A549 (cell line): ENCODE measurements around the gene CDCP1. TPM values are rescaled to one million over a fixed set of nuclear protein-coding genes. Genes with fewer than 3 reads are reported as not detected.

Source experiments
- ATAC-seq, 2 experiments: fragments of 200-7000 bp in 1 of 2; fragments of >200 bp in 1 of 2; cut with Nextera tagmentation in 1 of 2; cut with Tn5 transposase in 1 of 2; 3 replicates each; pipeline versions ENCODE4 v1.8.0 to v1.9.1; 2018 to 2020; ENCODE audit warnings: mild to moderate bottlenecking in 1 of 2, moderate library complexity in 1 of 2
- CTCF ChIA-PET: fragments of 300-600 bp; sonication (Branson Sonifier 250); formaldehyde crosslinking; extraction: SDS; loops from one replicate; lab custom pipeline; 2021; ENCODE audit warnings: antibody characterized with exemption, inconsistent platforms; lab: Yijun Ruan, JAX
- POLR2A ChIA-PET: fragments of 350-600 bp; formaldehyde crosslinking; extraction: SDS; loops from one replicate; lab custom pipeline; 2021; ENCODE audit warnings: antibody characterized with exemption, inconsistent platforms; lab: Yijun Ruan, JAX
- DNase-seq, 2 experiments: peaks; one replicate each; pipeline versions ENCODE4 v3.0.0 to v3.0.0-alpha.2; 2011 to 2016; ENCODE audit warnings: low read depth in 1 of 2, low spot score in 1 of 2
- FAIRE-seq: peaks from 2 replicates; lab custom pipeline; 2011; peaks lifted over from hg19 to GRCh38; lab: Jason Lieb, UNC
- H3K27ac ChIP-seq, 2 experiments: fragments of >200 bp; sonication (Bioruptor Twin); formaldehyde crosslinking; 3 replicates each; pipeline ENCODE4 v1.5.1; 2016 to 2017
- H3K4me1 ChIP-seq: fragments of >200 bp; sonication (Bioruptor Twin); formaldehyde crosslinking; 3 replicates; pipeline ENCODE4 v1.6.1; 2016
- H3K4me2 ChIP-seq: fragments of >200 bp; sonication (Bioruptor Twin); formaldehyde crosslinking; 3 replicates; pipeline ENCODE4 v1.6.1; 2016
- H3K4me3 ChIP-seq: fragments of >200 bp; sonication (Bioruptor Twin); formaldehyde crosslinking; 3 replicates; pipeline ENCODE4 v1.5.1; 2016
- H3K9me3 ChIP-seq: fragments of >200 bp; sonication (Bioruptor Twin); formaldehyde crosslinking; 3 replicates; pipeline ENCODE4 v1.6.1; 2016
- CBX2 ChIP-seq: fragments of 200-600 bp; sonication (generic); IDR thresholded peaks from 2 replicates; pipeline ENCODE4 v1.6.1; 2016; ENCODE audit warnings: low read depth, mild to moderate bottlenecking, borderline replicate concordance
- CHD2 ChIP-seq: fragments of 150-350 bp; IDR thresholded peaks from 2 replicates; pipeline ENCODE4 v1.6.1; 2014; ENCODE audit warnings: low read length; ENCODE audit not compliant: partially characterized antibody
- CHD4 ChIP-seq: fragments of 200-600 bp; sonication (generic); IDR thresholded peaks from 2 replicates; pipeline ENCODE4 v1.6.1; 2016; ENCODE audit warnings: antibody characterized with exemption, mild to moderate bottlenecking, borderline replicate concordance
- E2F6 ChIP-seq: IDR thresholded peaks from 2 replicates; pipeline ENCODE4 v1.6.1; 2012; ENCODE audit warnings: low read depth, borderline replicate concordance
- EP300 ChIP-seq, 2 experiments: fragments of >200 bp; sonication (Bioruptor Twin); formaldehyde crosslinking; IDR thresholded peaks; 2 replicates in 1 of 2; 3 replicates in 1 of 2; pipeline ENCODE4 v1.6.1; 2016 to 2017
- FOSB ChIP-seq: fragments of 250-450 bp; sonication (Bioruptor Pico); IDR thresholded peaks from 2 replicates; pipeline ENCODE4 v1.5.0; 2020; ENCODE audit warnings: mild to moderate bottlenecking, moderate library complexity
- FOSL2 ChIP-seq, 2 experiments: fragments of 450-650 bp in 1 of 2; fragments of >200 bp in 1 of 2; sonication (Bioruptor Twin) in 1 of 2; formaldehyde crosslinking; IDR thresholded peaks; 2 replicates each; pipeline versions ENCODE4 v1.5.0 to v1.6.1; 2016 to 2020; ENCODE audit warnings: mild to moderate bottlenecking in 1 of 2, moderate library complexity in 1 of 2
- GATA3 ChIP-seq: IDR thresholded peaks from 2 replicates; pipeline ENCODE4 v1.6.1; 2012; ENCODE audit warnings: borderline replicate concordance
- HDAC2 ChIP-seq: fragments of 200-600 bp; sonication (generic); IDR thresholded peaks from 2 replicates; pipeline ENCODE4 v1.6.1; 2016
- HES2 ChIP-seq: fragments of >200 bp; sonication (Bioruptor Twin); formaldehyde crosslinking; IDR thresholded peaks from 2 replicates; pipeline ENCODE4 v1.6.1; 2016
- HEYL ChIP-seq: fragments of 250-450 bp; sonication (Bioruptor Pico); IDR thresholded peaks from 2 replicates; pipeline ENCODE4 v1.8.0; 2021; ENCODE audit warnings: mild to moderate bottlenecking, moderate library complexity
- HOXB13 ChIP-seq: fragments of 250-450 bp; sonication (Bioruptor Pico); IDR thresholded peaks from 2 replicates; pipeline ENCODE4 v1.5.0; 2020; ENCODE audit warnings: low read depth, mild to moderate bottlenecking, moderate library complexity
- HOXB5 ChIP-seq: fragments of 250-450 bp; sonication (Bioruptor Pico); IDR thresholded peaks from 2 replicates; pipeline ENCODE4 v1.5.0; 2020; ENCODE audit warnings: mild to moderate bottlenecking, moderate library complexity
- JUN ChIP-seq, 2 experiments: fragments of >200 bp; sonication (Bioruptor Twin); formaldehyde crosslinking; IDR thresholded peaks; 2 replicates in 1 of 2; 3 replicates in 1 of 2; pipeline ENCODE4 v1.6.1; 2016 to 2017
- JUNB ChIP-seq: fragments of >200 bp; sonication (Bioruptor Twin); formaldehyde crosslinking; IDR thresholded peaks from 2 replicates; pipeline ENCODE4 v1.6.1; 2016
- KDM5A ChIP-seq: fragments of 200-600 bp; sonication (generic); IDR thresholded peaks from 2 replicates; pipeline ENCODE4 v1.6.1; 2016; ENCODE audit warnings: antibody characterized with exemption, mild to moderate bottlenecking
- MAFK ChIP-seq: fragments of 450-650 bp; IDR thresholded peaks from 2 replicates; pipeline ENCODE4 v1.6.1; 2014; ENCODE audit not compliant: partially characterized antibody
- MYC ChIP-seq: IDR thresholded peaks from 2 replicates; pipeline ENCODE4 v1.6.1; 2012; ENCODE audit warnings: mild to moderate bottlenecking, inconsistent platforms, low read length, improper control_type of control experiment, borderline replicate concordance
- PBX3 ChIP-seq: IDR thresholded peaks from 2 replicates; pipeline ENCODE4 v1.6.1; 2012
- POLR2AphosphoS2 ChIP-seq: conservative IDR thresholded peaks from 2 replicates; pipeline ENCODE4 v1.6.1; 2012; ENCODE audit warnings: low read length, improper control_type of control experiment, inconsistent platforms
- RARB ChIP-seq: fragments of 250-450 bp; sonication (Bioruptor Pico); IDR thresholded peaks from 2 replicates; pipeline ENCODE4 v1.8.0; 2021; ENCODE audit warnings: mild to moderate bottlenecking, moderate library complexity
- SMC3 ChIP-seq: fragments of >200 bp; sonication (Bioruptor Twin); formaldehyde crosslinking; IDR thresholded peaks from 3 replicates; pipeline ENCODE4 v1.6.1; 2018; ENCODE audit warnings: inconsistent platforms
- ZC3H11A ChIP-seq: fragments of 450-650 bp; IDR thresholded peaks from 2 replicates; pipeline ENCODE4 v1.6.1; 2014; ENCODE audit warnings: antibody characterized with exemption, mild to moderate bottlenecking
- ZNF302 ChIP-seq: fragments of 250-450 bp; sonication (Bioruptor Pico); IDR thresholded peaks from 2 replicates; pipeline ENCODE4 v1.9.0; 2021; ENCODE audit warnings: inconsistent platforms, mild to moderate bottlenecking, moderate library complexity
- WGBS: methylation state at CpG from one replicate; pipeline ENCODE4 v1.1.6; 2017; ENCODE audit errors: missing lambda C conversion rate; 5-methylcytosine and 5-hydroxymethylcytosine counted together
- polyA plus RNA-seq, 4 experiments: library from polyadenylated mRNA; depleted of rRNA in 3 of 4; stranded (reverse); fragments of >200 nt; fragmentation: RNase III in 1 of 4; extraction: RNeasy Plus Mini Kit Qiagen cat#74134 plus additional on column Dnase treatment in 1 of 4; gene quantifications; 2 replicates in 3 of 4; 3 replicates in 1 of 4; pipeline ENCODE4 v1.2.3, GENCODE V29; 2011 to 2017
- TF ChIP-seq, protein P1 (sequence below): fragments of 250-450 bp; sonication (Bioruptor Pico); IDR thresholded peaks from 2 replicates; pipeline ENCODE4 v1.5.0; 2021; ENCODE audit warnings: mild to moderate bottlenecking, moderate library complexity, borderline replicate concordance
- TF ChIP-seq, protein P2 (sequence below): IDR thresholded peaks from 2 replicates; pipeline ENCODE4 v1.6.1; 2012

CDCP1 gene
- polyA plus RNA-seq, 2 of the 4 experiments (the other 2 are of a cell fraction): 3.0 to 9.9 TPM

GRCh38 chr3:45187694-45188141 is 41.5 kb upstream of the CDCP1 start:
- FAIRE-seq (no peak), ATAC-seq (no peak), DNase-seq (no peak)
- no peak for TF ChIP-seq HEYL (CRISPR knock-in tag)
- no peak for TF ChIP-seq CHD4
- H3K27ac ChIP-seq: no peak overlapping the region
- 88% methylated on average over 3 of the region's 3 CpGs for WGBS
- CTCF ChIA-PET: interaction anchor here (1.0 kb wide), 1 partner anchor 10 kb away, joined by 3 read pairs; no protein-coding TSS in a partner anchor
- H3K4me2 ChIP-seq: no peak overlapping the region
- POLR2A ChIA-PET: no interaction called here
- H3K4me3 ChIP-seq: no peak overlapping the region
- peaks cover 16% of the 10 kb centered on the region for H3K4me1 ChIP-seq
- no peaks in the 10 kb centered on the region for H3K9me3 ChIP-seq

GRCh38 chr3:45186871-45187270 is 40.7 kb upstream of the CDCP1 start:
- no peak overlapping the region for H3K4me2 ChIP-seq
- TF ChIP-seq PBX3 (no peak), HOXB5 (CRISPR knock-in tag) (no peak), FOSB (no peak), HOXB13 (CRISPR knock-in tag) (no peak), ZNF302 (CRISPR knock-in tag) (no peak), MYC (no peak), SMC3 (no peak), POLR2AphosphoS2 (no peak), HDAC2 (no peak), FOSL2 (IDR thresholded peaks at IDR 0.05) (no peak), FOSL2 (CRISPR knock-in tag; IDR thresholded peaks at IDR 0.05) (no peak), KDM5A (no peak), ZC3H11A (no peak), GATA3 (no peak), JUN (IDR thresholded peaks at IDR 0.05) (no peak), EP300 (IDR thresholded peaks at IDR 0.05) (no peak), CBX2 (no peak)
- TF ChIP-seq, protein P1, sequence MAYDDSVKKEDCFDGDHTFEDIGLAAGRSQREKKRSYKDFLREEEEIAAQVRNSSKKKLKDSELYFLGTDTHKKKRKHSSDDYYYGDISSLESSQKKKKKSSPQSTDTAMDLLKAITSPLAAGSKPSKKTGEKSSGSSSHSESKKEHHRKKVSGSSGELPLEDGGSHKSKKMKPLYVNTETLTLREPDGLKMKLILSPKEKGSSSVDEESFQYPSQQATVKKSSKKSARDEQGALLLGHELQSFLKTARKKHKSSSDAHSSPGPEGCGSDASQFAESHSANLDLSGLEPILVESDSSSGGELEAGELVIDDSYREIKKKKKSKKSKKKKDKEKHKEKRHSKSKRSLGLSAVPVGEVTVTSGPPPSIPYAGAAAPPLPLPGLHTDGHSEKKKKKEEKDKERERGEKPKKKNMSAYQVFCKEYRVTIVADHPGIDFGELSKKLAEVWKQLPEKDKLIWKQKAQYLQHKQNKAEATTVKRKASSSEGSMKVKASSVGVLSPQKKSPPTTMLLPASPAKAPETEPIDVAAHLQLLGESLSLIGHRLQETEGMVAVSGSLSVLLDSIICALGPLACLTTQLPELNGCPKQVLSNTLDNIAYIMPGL (CRISPR knock-in tag): no peak
- TF ChIP-seq, protein P2, sequence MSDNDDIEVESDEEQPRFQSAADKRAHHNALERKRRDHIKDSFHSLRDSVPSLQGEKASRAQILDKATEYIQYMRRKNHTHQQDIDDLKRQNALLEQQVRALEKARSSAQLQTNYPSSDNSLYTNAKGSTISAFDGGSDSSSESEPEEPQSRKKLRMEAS: no peak
- POLR2A ChIA-PET: no interaction called here
- WGBS: 89% methylated on average over 5 of the region's 6 CpGs
- H3K4me1 ChIP-seq: peaks cover 18% of the 10 kb centered on the region
- CTCF ChIA-PET: interaction anchor here (1.0 kb wide), 1 partner anchor 9 kb away, joined by 3 read pairs; no protein-coding TSS in a partner anchor
- no peak for FAIRE-seq
- H3K27ac ChIP-seq: peak overlapping the region in 1 of 2 experiments; percentile 21; a peak in 1 of 6 replicates
- H3K9me3 ChIP-seq: no peaks in the 10 kb centered on the region
- ATAC-seq: no peak
- H3K4me3 ChIP-seq: no peak overlapping the region
- no peak for DNase-seq

DNA sequence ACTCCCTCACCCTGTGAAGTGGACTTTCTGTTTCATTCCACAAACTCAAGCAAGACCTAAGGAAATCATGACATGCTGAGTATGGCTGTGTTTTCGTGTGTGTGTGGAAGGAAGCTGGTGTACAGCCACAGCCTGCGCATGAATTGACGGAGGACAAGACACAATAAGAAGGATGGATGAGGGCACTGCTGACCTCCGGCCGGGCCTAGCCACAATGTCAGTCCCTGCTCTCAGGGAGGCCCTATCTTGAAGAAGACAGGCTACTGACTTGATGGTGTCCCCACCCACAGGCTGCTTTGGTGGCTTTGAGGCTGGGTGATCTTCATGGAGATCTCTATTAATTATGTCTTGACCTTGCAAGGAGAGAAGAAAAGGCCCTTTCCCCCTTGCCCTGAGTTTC is 39.3 kb upstream of the CDCP1 start:
- ATAC-seq (no peak), FAIRE-seq (no peak), DNase-seq (no peak)
- H3K4me1 ChIP-seq: peaks cover 17% of the 10 kb centered on the region
- CTCF ChIA-PET: interaction anchor here (0.5 kb wide), 1 partner anchor 1710 kb away, joined by 3 read pairs; no protein-coding TSS in a partner anchor
- no peak for TF ChIP-seq MAFK
- no peak for TF ChIP-seq JUN (IDR thresholded peaks at IDR 0.05)
- TF ChIP-seq CHD2: no peak
- no peak for TF ChIP-seq RARB (CRISPR knock-in tag)
- no peak for TF ChIP-seq POLR2AphosphoS2
- no peak for TF ChIP-seq E2F6
- TF ChIP-seq JUNB: no peak
- TF ChIP-seq HES2: no peak
- no peak for TF ChIP-seq CHD4
- no peak for TF ChIP-seq FOSL2 (IDR thresholded peaks at IDR 0.05)
- no peak for TF ChIP-seq FOSL2 (CRISPR knock-in tag; IDR thresholded peaks at IDR 0.05)
- no peak overlapping the region for H3K4me3 ChIP-seq
- POLR2A ChIA-PET: no interaction called here
- no peaks in the 10 kb centered on the region for H3K9me3 ChIP-seq
- peak overlapping the region in 1 of 2 experiments; percentile 86; a peak in 2 of 6 replicates for H3K27ac ChIP-seq
- no peak overlapping the region for H3K4me2 ChIP-seq
- 81% methylated on average over 5 of the region's 5 CpGs for WGBS
